ENCODE data around the gene MACROD2. TPM values are rescaled to one million over a fixed set of nuclear protein-coding genes. Genes with fewer than 3 reads are reported as not detected.

The MACROD2 gene
- total RNA-seq, 3 donors from 2014 or later: 3.2 to 7.6 (median 6.4) TPM

DNA sequence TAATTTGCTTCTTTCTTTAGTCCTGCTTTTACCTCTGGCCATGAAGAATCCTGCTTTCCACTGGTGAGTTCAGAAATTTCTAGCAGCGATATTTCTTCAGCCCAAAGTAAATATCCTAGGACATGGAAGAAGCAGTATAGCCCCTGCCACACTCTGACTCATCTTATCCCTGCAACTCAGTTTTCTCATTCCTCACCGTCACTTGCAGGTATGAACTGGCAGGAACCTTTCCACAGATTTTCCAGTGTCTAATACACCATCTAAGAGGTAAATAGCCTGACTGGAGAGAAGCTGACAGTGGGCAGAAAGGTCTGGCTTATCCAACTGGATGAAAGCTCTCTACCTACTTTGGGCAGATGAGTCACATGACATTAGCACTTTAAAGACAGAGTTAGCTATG, 1158.8 kb downstream of the MACROD2 start:
- no peaks in the 10 kb centered on the region for H3K9me3 ChIP-seq
- ATAC-seq: no peak
- H3K4me1 ChIP-seq (ENCODE audit: low read depth): peaks cover 4% of the 10 kb centered on the region
- TF ChIP-seq, protein P1, sequence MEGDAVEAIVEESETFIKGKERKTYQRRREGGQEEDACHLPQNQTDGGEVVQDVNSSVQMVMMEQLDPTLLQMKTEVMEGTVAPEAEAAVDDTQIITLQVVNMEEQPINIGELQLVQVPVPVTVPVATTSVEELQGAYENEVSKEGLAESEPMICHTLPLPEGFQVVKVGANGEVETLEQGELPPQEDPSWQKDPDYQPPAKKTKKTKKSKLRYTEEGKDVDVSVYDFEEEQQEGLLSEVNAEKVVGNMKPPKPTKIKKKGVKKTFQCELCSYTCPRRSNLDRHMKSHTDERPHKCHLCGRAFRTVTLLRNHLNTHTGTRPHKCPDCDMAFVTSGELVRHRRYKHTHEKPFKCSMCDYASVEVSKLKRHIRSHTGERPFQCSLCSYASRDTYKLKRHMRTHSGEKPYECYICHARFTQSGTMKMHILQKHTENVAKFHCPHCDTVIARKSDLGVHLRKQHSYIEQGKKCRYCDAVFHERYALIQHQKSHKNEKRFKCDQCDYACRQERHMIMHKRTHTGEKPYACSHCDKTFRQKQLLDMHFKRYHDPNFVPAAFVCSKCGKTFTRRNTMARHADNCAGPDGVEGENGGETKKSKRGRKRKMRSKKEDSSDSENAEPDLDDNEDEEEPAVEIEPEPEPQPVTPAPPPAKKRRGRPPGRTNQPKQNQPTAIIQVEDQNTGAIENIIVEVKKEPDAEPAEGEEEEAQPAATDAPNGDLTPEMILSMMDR (IDR thresholded peaks at IDR 0.05): no peak
- intact Hi-C loops (cut with DNase I, micrococcal nuclease): no loop called here
- H3K4me3 ChIP-seq: no peak overlapping the region
- no peaks in the 10 kb centered on the region for H3K36me3 ChIP-seq (ENCODE audit: low read depth)
- DNase-seq: no peak

- H3K4me3 ChIP-seq: no peak overlapping the region
- intact Hi-C loops (cut with DNase I, micrococcal nuclease): no loop called here
- no peaks in the 10 kb centered on the region for H3K9me3 ChIP-seq
- H3K36me3 ChIP-seq (ENCODE audit: low read depth): no peaks in the 10 kb centered on the region
- DNase-seq (no peak), ATAC-seq (peak; percentile 91)
- TF ChIP-seq, protein P1 (IDR thresholded peaks at IDR 0.05): no peak
- peaks cover 4% of the 10 kb centered on the region for H3K4me1 ChIP-seq (ENCODE audit: low read depth)
These were observed 1160.6 kb downstream of the MACROD2 start for GRCh38 chr20:15155848-15156401.

GRCh38 chr20:15158533-15158932, 1163.2 kb downstream of the MACROD2 start:
- DNase-seq: no peak
- no peak for ATAC-seq
- no peaks in the 10 kb centered on the region for H3K9me3 ChIP-seq
- no peaks in the 10 kb centered on the region for H3K36me3 ChIP-seq (ENCODE audit: low read depth)
- TF ChIP-seq, protein P1 (IDR thresholded peaks at IDR 0.05): no peak
- H3K4me3 ChIP-seq: no peak overlapping the region
- intact Hi-C loops (cut with DNase I, micrococcal nuclease): no loop called here
- peaks cover 4% of the 10 kb centered on the region for H3K4me1 ChIP-seq (ENCODE audit: low read depth)

GRCh38 chr20:15162079-15162647, 1166.8 kb downstream of the MACROD2 start:
- Histone ChIP-seq H3K36me3 (ENCODE audit: low read depth) (no peaks in the 10 kb centered on the region), H3K4me1 (ENCODE audit: low read depth) (no peaks in the 10 kb centered on the region), H3K4me3 (no peak overlapping the region), H3K9me3 (no peaks in the 10 kb centered on the region)
- intact Hi-C loops (cut with DNase I, micrococcal nuclease): no loop called here
- TF ChIP-seq, protein P1 (IDR thresholded peaks at IDR 0.05): no peak
- DNase-seq (peak in 1 of 3 donors; percentile 2), ATAC-seq (peak; percentile 73)

GRCh38 chr20:15163632-15164031, 1168.3 kb downstream of the MACROD2 start:
- no peak overlapping the region for H3K4me3 ChIP-seq
- H3K9me3 ChIP-seq: no peaks in the 10 kb centered on the region
- no peaks in the 10 kb centered on the region for H3K4me1 ChIP-seq (ENCODE audit: low read depth)
- DNase-seq (no peak), ATAC-seq (no peak)
- H3K36me3 ChIP-seq (ENCODE audit: low read depth): no peaks in the 10 kb centered on the region
- TF ChIP-seq, protein P1 (IDR thresholded peaks at IDR 0.05): no peak
- intact Hi-C loops (cut with DNase I, micrococcal nuclease): no loop called here
